ENCODE data around the gene SMPD3. TPM values are rescaled to one million over a fixed set of nuclear protein-coding genes. Genes with fewer than 3 reads are reported as not detected.

The SMPD3 gene
- total RNA-seq, 1 experiment from 2014 or later, result 0.70 TPM

DNA sequence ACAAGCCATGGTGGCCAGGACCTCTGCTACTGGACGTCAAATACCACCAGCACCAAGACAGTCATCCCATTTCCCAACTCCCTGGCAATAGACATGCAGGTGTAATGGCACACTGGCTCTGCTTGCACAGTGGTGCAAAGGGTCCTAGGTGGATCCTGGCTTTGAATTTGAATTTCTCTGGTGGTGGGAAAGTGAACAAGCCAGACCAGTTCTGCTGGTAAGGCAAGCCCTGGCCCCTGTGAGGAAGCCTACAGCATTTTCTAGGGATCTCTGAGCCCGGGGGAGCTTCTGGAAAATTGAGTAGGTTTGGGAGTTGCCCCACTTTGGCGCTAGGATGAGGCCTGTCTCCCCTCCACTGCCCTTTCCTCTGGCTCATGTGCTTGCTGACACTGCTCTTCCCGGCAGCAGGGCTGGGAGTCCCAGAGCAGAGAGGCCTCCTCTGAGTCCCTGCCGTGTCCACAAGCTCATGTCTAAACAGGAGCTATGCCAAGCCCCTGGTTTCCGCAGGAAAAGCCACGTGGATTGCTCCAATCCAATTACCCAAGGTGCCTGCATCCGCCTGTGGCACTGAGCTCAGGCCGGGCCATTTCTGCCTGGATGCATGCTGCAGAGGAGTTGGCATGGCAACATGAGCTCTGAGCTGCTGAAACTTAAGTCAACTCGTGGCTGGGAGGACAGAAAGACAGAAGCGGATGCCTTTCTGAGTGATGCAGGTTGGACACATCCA lies 70.5 kb downstream of the SMPD3 start:
- Histone ChIP-seq H3K23ac (ENCODE audit: insufficient read length, low read depth, low read length) (no peak overlapping the region), H3K4me2 (ENCODE audit: insufficient read depth, insufficient read length, low read length) (no peak overlapping the region), H4K8ac (replicated peaks; ENCODE audit: insufficient read length, low read depth, low read length) (no peak overlapping the region), H3K9ac (ENCODE audit: extremely low read depth, insufficient read length, low read length) (no peak overlapping the region), H2BK20ac (ENCODE audit: low read depth, low read length, poor library complexity, severe bottlenecking) (no peak overlapping the region), H2AK5ac (ENCODE audit: insufficient read length, low read length) (no peak overlapping the region), H3K79me2 (ENCODE audit: insufficient read depth, low read length) (no peaks in the 10 kb centered on the region), H3K79me1 (ENCODE audit: insufficient read depth, low read depth, low read length, poor library complexity, severe bottlenecking) (no peaks in the 10 kb centered on the region), H4K5ac (ENCODE audit: insufficient read length, low read depth, low read length) (no peak overlapping the region), H2BK15ac (ENCODE audit: low read depth, low read length) (no peak overlapping the region), H3K27me3 (ENCODE audit: insufficient read depth, low read length) (no peaks in the 10 kb centered on the region), H2BK120ac (ENCODE audit: low read depth, low read length, poor library complexity, severe bottlenecking) (no peak overlapping the region), H2BK12ac (ENCODE audit: insufficient read length, low read depth, low read length) (no peak overlapping the region), H2BK5ac (ENCODE audit: insufficient read length, low read length) (no peak overlapping the region), H3K14ac (ENCODE audit: insufficient read depth, low read length) (no peak overlapping the region), H2AFZ (ENCODE audit: low read length) (no peak overlapping the region), H3K4ac (ENCODE audit: low read depth, low read length) (no peak overlapping the region), H3K23me2 (ENCODE audit: insufficient read length, low read depth, low read length, poor library complexity, severe bottlenecking) (no peaks in the 10 kb centered on the region), H3T11ph (ENCODE audit: low read length) (no peak overlapping the region), H3K9me3 (ENCODE audit: control insufficient read depth, low read depth, low read length) (no peaks in the 10 kb centered on the region), H4K20me1 (ENCODE audit: control insufficient read depth, insufficient read depth, insufficient read length) (no peaks in the 10 kb centered on the region), H4K91ac (ENCODE audit: insufficient read length, low read depth, low read length) (no peak overlapping the region), H3K4me1 (ENCODE audit: insufficient read depth, low read length) (no peaks in the 10 kb centered on the region; the same call in 1 of the 2 replicates), H3K18ac (ENCODE audit: insufficient read length, low read depth, low read length) (no peak overlapping the region), H3K27ac (ENCODE audit: insufficient read length, low read depth, low read length) (no peak overlapping the region), H3K56ac (ENCODE audit: insufficient read length, low read depth, low read length) (no peak overlapping the region)
- H3K4me3 Mint-ChIP-seq, result no peak overlapping the region
- TF ChIP-seq, protein P1, sequence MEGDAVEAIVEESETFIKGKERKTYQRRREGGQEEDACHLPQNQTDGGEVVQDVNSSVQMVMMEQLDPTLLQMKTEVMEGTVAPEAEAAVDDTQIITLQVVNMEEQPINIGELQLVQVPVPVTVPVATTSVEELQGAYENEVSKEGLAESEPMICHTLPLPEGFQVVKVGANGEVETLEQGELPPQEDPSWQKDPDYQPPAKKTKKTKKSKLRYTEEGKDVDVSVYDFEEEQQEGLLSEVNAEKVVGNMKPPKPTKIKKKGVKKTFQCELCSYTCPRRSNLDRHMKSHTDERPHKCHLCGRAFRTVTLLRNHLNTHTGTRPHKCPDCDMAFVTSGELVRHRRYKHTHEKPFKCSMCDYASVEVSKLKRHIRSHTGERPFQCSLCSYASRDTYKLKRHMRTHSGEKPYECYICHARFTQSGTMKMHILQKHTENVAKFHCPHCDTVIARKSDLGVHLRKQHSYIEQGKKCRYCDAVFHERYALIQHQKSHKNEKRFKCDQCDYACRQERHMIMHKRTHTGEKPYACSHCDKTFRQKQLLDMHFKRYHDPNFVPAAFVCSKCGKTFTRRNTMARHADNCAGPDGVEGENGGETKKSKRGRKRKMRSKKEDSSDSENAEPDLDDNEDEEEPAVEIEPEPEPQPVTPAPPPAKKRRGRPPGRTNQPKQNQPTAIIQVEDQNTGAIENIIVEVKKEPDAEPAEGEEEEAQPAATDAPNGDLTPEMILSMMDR (conservative IDR thresholded peaks at IDR 0.05), result no peak
- no peaks in the 10 kb centered on the region for H3K36me3 Mint-ChIP-seq (ENCODE audit: insufficient read depth in 1 of 3, low read depth in 3 of 3)
- whole genome bisulfite sequencing (ENCODE audit: extremely low coverage, insufficient read length, low lambda C conversion rate), result no CpG with 5 or more reads among the region's 11 CpGs
- peaks cover 17% of the 10 kb centered on the region for H3K27me3 Mint-ChIP-seq (ENCODE audit: low read depth)
- no peak for DNase-seq
- no peak overlapping the region for H3K27ac Mint-ChIP-seq
- H3K9me3 Mint-ChIP-seq, result no peaks in the 10 kb centered on the region
- H3K4me1 Mint-ChIP-seq, result peaks cover 8 to 18% of the 10 kb centered on the region in 2 experiments
